ENCODE measurements around the gene ZC3H18.

DNA sequence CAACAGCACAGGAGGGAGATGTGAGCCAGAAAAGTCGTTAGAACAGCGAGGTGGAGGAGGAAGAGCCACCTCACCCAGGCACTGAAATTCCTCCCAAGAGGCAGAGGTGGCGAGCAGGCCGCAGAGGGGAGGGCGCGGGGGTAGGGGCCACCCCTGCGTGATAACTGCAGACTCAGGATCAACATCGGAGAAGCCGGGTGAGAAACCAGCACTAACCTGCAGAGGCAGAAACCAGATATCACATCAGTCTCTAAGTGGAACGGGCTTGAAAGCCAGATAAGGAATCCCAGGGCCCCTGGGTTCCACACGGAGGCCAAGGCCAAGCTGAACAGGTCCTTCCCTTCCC is 39.4 kb upstream of the ZC3H18 start:
- no peak for TF ChIP-seq POLR2A (IDR thresholded peaks at IDR 0.05)
- TF ChIP-seq, protein P1, sequence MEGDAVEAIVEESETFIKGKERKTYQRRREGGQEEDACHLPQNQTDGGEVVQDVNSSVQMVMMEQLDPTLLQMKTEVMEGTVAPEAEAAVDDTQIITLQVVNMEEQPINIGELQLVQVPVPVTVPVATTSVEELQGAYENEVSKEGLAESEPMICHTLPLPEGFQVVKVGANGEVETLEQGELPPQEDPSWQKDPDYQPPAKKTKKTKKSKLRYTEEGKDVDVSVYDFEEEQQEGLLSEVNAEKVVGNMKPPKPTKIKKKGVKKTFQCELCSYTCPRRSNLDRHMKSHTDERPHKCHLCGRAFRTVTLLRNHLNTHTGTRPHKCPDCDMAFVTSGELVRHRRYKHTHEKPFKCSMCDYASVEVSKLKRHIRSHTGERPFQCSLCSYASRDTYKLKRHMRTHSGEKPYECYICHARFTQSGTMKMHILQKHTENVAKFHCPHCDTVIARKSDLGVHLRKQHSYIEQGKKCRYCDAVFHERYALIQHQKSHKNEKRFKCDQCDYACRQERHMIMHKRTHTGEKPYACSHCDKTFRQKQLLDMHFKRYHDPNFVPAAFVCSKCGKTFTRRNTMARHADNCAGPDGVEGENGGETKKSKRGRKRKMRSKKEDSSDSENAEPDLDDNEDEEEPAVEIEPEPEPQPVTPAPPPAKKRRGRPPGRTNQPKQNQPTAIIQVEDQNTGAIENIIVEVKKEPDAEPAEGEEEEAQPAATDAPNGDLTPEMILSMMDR (IDR thresholded peaks at IDR 0.05): no peak

All from right lobe of liver (tissue), 4 donors.